B cell (primary cell): ENCODE measurements around the gene FAF1. TPM values are rescaled to one million over a fixed set of nuclear protein-coding genes. Genes with fewer than 3 reads are reported as not detected.
A peak's percentile ranks its signal among the peaks of the same experiment; 100 is the strongest.
"Not testable (repeated sequence)": the region's sequence is repeated elsewhere in the genome, so short reads cannot be mapped to it uniquely, and the experiment has no call there.

Experiments used
- ATAC-seq: fragments of 200-7000 bp; cut with Tn5 transposase; one replicate; pipeline ENCODE4 v1.10.0; 2021; ENCODE audit warnings: low read depth, mild to moderate bottlenecking, moderate number of reproducible peaks, moderate library complexity
- CTCF ChIA-PET: fragments of 350-600 bp; sonication (Branson Sonifier 250); formaldehyde crosslinking; loops from one replicate; lab custom pipeline; 2021; ENCODE audit warnings: antibody characterized with exemption, inconsistent platforms; lab: Charles Lee
- POLR2A ChIA-PET: fragments of 350-600 bp; sonication (Branson Sonifier 250); formaldehyde crosslinking; loops from one replicate; lab custom pipeline; 2021; ENCODE audit warnings: antibody characterized with exemption; lab: Charles Lee
- DNase-seq: peaks from one replicate; pipeline ENCODE4 v3.0.0; 2013
- H2AFZ ChIP-seq: 2 replicates; pipeline ENCODE4 v1.6.1; 2012; ENCODE audit warnings: mild to moderate bottlenecking, low read depth, low read length; ENCODE audit not compliant: insufficient read depth, poor library complexity, severe bottlenecking
- H3K27ac ChIP-seq, 2 donors: 1 replicate in 1 of 2; 2 replicates in 1 of 2; pipeline ENCODE4 v1.5.1; 2012 to 2013; ENCODE audit warnings: low read length in 2 of 2, mild to moderate bottlenecking in 2 of 2, moderate library complexity in 1 of 2
- H3K27me3 ChIP-seq, 4 experiments: fragments of 200-600 bp in 1 of 4; sonication (generic) in 1 of 4; replicated peaks in 1 of 4; 1 replicate in 2 of 4; 2 replicates in 2 of 4; pipeline versions ENCODE4 v1.6.1 to v1.7.0; 2013 to 2016; ENCODE audit warnings: low read length in 3 of 4, mild to moderate bottlenecking in 2 of 4, mixed read lengths in 1 of 4, moderate library complexity in 1 of 4; ENCODE audit not compliant: insufficient read depth in 4 of 4, control insufficient read depth in 3 of 4; ENCODE audit errors: control extremely low read depth in 1 of 4
- H3K36me3 ChIP-seq, 2 experiments: replicated peaks in 1 of 2; 1 replicate in 1 of 2; 2 replicates in 1 of 2; pipeline versions ENCODE4 v1.6.1 to v1.7.1; 2013; ENCODE audit warnings: low read length in 1 of 2; ENCODE audit not compliant: insufficient read depth in 2 of 2, control insufficient read depth in 1 of 2; ENCODE audit errors: control extremely low read depth in 1 of 2, extremely low read depth in 1 of 2
- H3K4me1 ChIP-seq, 2 donors: fragments of 200-600 bp in 1 of 2; sonication (generic) in 1 of 2; 1 replicate in 1 of 2; 2 replicates in 1 of 2; pipeline versions ENCODE4 v1.5.1 to v1.6.1; 2013 to 2017; ENCODE audit warnings: low read length in 2 of 2; ENCODE audit not compliant: control insufficient read depth in 2 of 2, insufficient read depth in 2 of 2
- H3K4me2 ChIP-seq: replicated peaks from 2 replicates; pipeline ENCODE3; 2012; ENCODE audit warnings: mild to moderate bottlenecking, low read depth, low read length; ENCODE audit not compliant: poor library complexity, severe bottlenecking
- H3K4me3 ChIP-seq, 5 experiments: fragments of 200-600 bp in 1 of 5; sonication (generic) in 1 of 5; 1 replicate in 3 of 5; 2 replicates in 2 of 5; pipeline versions ENCODE4 v1.5.1 to v1.7.0; 2011 to 2016; ENCODE audit warnings: low read length in 4 of 5, mild to moderate bottlenecking in 4 of 5, low read depth in 2 of 5, control low read depth in 1 of 5, moderate library complexity in 1 of 5; ENCODE audit not compliant: insufficient read depth in 1 of 5; ENCODE audit errors: control extremely low read depth in 1 of 5, extremely low read depth in 1 of 5
- H3K79me2 ChIP-seq: fragments of 200-600 bp; sonication (generic); one replicate; pipeline ENCODE4 v1.6.0; 2016; ENCODE audit warnings: low read length; ENCODE audit not compliant: control insufficient read depth, insufficient read depth
- H3K9ac ChIP-seq: fragments of 200-600 bp; sonication (generic); 2 replicates; pipeline ENCODE4 v1.6.1; 2017; ENCODE audit warnings: mild to moderate bottlenecking, low read length, moderate library complexity
- H3K9me3 ChIP-seq, 3 donors: one replicate each; pipeline versions ENCODE4 v1.6.1 to v1.7.1; 2013; ENCODE audit warnings: low read length in 2 of 3; ENCODE audit not compliant: control insufficient read depth in 2 of 3, insufficient read depth in 1 of 3; ENCODE audit errors: control extremely low read depth in 1 of 3
- H4K20me1 ChIP-seq: 2 replicates; pipeline ENCODE4 v1.6.0; 2012; ENCODE audit warnings: mild to moderate bottlenecking, low read length; ENCODE audit not compliant: insufficient read depth, control insufficient read depth, poor library complexity, severe bottlenecking
- H3K27ac Mint-ChIP-seq: one replicate; pipeline ENCODE4 v1.8.0; 2021; ENCODE audit warnings: mixed read lengths
- H3K27me3 Mint-ChIP-seq: one replicate; pipeline ENCODE4 v1.8.0; 2021; ENCODE audit warnings: mixed read lengths
- H3K4me1 Mint-ChIP-seq: one replicate; pipeline ENCODE4 v1.8.0; 2021; ENCODE audit warnings: mixed read lengths
- H3K4me3 Mint-ChIP-seq: one replicate; pipeline ENCODE4 v1.8.0; 2021; ENCODE audit warnings: mixed read lengths
- H3K9me3 Mint-ChIP-seq: one replicate; pipeline ENCODE4 v1.8.0; 2022; ENCODE audit warnings: mixed read lengths; ENCODE audit not compliant: insufficient read depth
- EZH2 ChIP-seq: IDR thresholded peaks from 2 replicates; pipeline ENCODE4 v1.6.1; 2012; ENCODE audit warnings: borderline replicate concordance, low read depth, mild to moderate bottlenecking, moderate library complexity, low read length; ENCODE audit not compliant: insufficient read depth, poor library complexity, severe bottlenecking
- WGBS: methylation state at CpG from one replicate; pipeline ENCODE4 v1.1.5; 2013; ENCODE audit warnings: missing lambda C conversion rate; ENCODE audit not compliant: insufficient coverage; 5-methylcytosine and 5-hydroxymethylcytosine counted together
- intact Hi-C: fragments of 100-400 bp; cut with micrococcal nuclease; formaldehyde crosslinking; loops from one replicate; pipeline ENCODE4 v1.10.0; 2022
- polyA plus RNA-seq: library from polyadenylated mRNA; depleted of rRNA; stranded (reverse); fragments of >200 nt; gene quantifications from 2 replicates; pipeline ENCODE4 v1.2.3, GENCODE V29; 2012
- total RNA-seq, 2 donors: library from RNA; stranded (reverse); fragments of 120-200 nt in 1 of 2; gene quantifications; 1 replicate in 1 of 2; 2 replicates in 1 of 2; pipeline versions ENCODE4 v1.2.3 to v1.2.4, GENCODE V29; 2013 to 2022
- TF ChIP-seq, protein P1 (sequence below): fragments of 200-600 bp; IDR thresholded peaks from one replicate; pipeline ENCODE4 v1.8.0; 2022; ENCODE audit warnings: antibody characterized with exemption, mild to moderate bottlenecking

FAF1 gene
- total and polyA plus RNA-seq, 2 donors (not counting 1 experiment from before 2014, with no cell fraction given) = 10.1 to 58.4 TPM

DNA sequence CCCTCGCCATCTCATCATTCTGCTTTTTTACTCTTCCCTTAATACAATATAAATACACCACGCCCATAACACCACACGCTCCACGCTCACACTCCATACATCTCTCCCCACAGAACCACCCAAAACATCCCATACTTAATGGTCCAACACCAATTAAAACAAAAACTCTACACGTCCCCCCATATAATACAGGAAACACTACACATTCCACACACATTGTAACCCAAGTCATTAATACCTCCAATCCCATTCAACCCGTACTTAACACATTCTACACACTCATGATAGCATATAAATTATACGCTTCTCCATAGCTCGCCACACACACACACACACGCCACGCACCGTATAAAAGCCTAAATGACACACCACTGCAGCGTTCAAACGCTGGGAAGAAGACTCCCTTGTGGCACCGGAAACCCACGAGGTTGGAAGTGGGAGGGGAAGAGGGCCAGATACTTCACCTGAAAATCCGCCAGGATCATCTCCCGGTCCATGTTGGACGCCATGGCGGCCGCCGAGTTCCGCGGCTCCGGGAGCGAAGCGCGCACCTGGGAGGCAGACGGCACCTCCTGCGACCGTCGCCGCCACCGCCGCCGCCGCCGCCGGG, 659 bp downstream of the FAF1 start:
- POLR2A ChIA-PET = interaction anchor here (0.5 kb wide), 1 partner anchor 18 kb away, joined by 3 read pairs; no protein-coding TSS in a partner anchor
- Histone ChIP-seq H3K79me2 (peaks cover 32% of the 10 kb centered on the region), H4K20me1 (no peaks in the 10 kb centered on the region), H3K4me1 (peaks cover 18 to 20% of the 10 kb centered on the region in 2 donors), H3K9ac (peak overlapping the region; percentile 83), H3K4me2 (peak overlapping the region; percentile 96), H3K27ac (peak overlapping the region in 1 of 2 donors; percentile 76), H3K27me3 (no peaks in the 10 kb centered on the region), H2AFZ (peak overlapping the region; percentile 93), H3K9me3 (no peaks in the 10 kb centered on the region), H3K36me3 (no peaks in the 10 kb centered on the region), H3K4me3 (peak overlapping the region; percentile 69 to 94 (median 78))
- Mint-ChIP-seq H3K4me1 (peaks cover 26% of the 10 kb centered on the region), H3K27me3 (no peaks in the 10 kb centered on the region), H3K4me3 (peak overlapping the region; percentile 88), H3K27ac (peak overlapping the region; percentile 81), H3K9me3 (no peaks in the 10 kb centered on the region)
- intact Hi-C loops = no loop called here
- DNase-seq (no peak), ATAC-seq (peak; percentile 4)
- no peak for TF ChIP-seq EZH2
- TF ChIP-seq, protein P1, sequence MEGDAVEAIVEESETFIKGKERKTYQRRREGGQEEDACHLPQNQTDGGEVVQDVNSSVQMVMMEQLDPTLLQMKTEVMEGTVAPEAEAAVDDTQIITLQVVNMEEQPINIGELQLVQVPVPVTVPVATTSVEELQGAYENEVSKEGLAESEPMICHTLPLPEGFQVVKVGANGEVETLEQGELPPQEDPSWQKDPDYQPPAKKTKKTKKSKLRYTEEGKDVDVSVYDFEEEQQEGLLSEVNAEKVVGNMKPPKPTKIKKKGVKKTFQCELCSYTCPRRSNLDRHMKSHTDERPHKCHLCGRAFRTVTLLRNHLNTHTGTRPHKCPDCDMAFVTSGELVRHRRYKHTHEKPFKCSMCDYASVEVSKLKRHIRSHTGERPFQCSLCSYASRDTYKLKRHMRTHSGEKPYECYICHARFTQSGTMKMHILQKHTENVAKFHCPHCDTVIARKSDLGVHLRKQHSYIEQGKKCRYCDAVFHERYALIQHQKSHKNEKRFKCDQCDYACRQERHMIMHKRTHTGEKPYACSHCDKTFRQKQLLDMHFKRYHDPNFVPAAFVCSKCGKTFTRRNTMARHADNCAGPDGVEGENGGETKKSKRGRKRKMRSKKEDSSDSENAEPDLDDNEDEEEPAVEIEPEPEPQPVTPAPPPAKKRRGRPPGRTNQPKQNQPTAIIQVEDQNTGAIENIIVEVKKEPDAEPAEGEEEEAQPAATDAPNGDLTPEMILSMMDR = no peak
- CTCF ChIA-PET = interaction anchor here (1.1 to 2.9 kb wide), 5 partner anchors 8 to 230 kb away, joined by 3 to 17 read pairs (median 3); no protein-coding TSS in a partner anchor
- WGBS = under 1% methylated on average over 32 of the region's 38 CpGs

DNA sequence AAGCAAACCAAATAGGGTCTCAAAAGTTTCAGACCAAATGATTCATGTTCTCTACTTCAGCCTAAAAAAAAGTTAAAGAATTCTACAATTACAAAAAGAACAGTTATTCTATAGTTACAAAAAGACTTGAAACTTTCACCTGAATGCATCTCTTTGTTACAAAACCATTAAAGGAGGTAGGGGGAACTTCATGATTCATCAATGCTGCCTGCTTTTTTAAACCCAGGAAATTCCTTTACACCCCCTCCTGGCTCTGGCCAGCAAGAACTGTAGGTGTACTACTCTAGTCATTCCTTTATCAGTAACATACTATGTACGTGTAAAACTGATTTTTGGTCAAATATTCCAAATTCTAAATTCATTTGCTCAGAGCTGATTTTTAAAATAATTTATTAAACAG, 5.0 kb downstream of the FAF1 start:
- intact Hi-C loops = no loop called here
- POLR2A ChIA-PET = no interaction called here
- no CpG with 5 or more reads among the region's 1 CpG for WGBS
- Histone ChIP-seq H3K9ac (no peak overlapping the region), H3K4me3 (no peak overlapping the region), H3K79me2 (peaks cover 64% of the 10 kb centered on the region), H4K20me1 (peaks cover 17% of the 10 kb centered on the region), H3K9me3 (no peaks in the 10 kb centered on the region), H3K27ac (no peak overlapping the region), H3K36me3 (no peaks in the 10 kb centered on the region), H3K27me3 (no peaks in the 10 kb centered on the region), H2AFZ (no peak overlapping the region), H3K4me1 (peaks cover 13 to 15% of the 10 kb centered on the region in 2 donors), H3K4me2 (no peak overlapping the region)
- ATAC-seq = no peak
- no peak for DNase-seq
- peaks cover 25% of the 10 kb centered on the region for H3K4me1 Mint-ChIP-seq
- H3K9me3 Mint-ChIP-seq = no peaks in the 10 kb centered on the region
- CTCF ChIA-PET = interaction anchor here (1.8 kb wide), 1 partner anchor 26 kb away, joined by 6 read pairs; no protein-coding TSS in a partner anchor
- no peak overlapping the region for H3K4me3 Mint-ChIP-seq
- no peak for TF ChIP-seq EZH2
- TF ChIP-seq, protein P1 = no peak
- no peaks in the 10 kb centered on the region for H3K27me3 Mint-ChIP-seq
- no peak overlapping the region for H3K27ac Mint-ChIP-seq

DNA sequence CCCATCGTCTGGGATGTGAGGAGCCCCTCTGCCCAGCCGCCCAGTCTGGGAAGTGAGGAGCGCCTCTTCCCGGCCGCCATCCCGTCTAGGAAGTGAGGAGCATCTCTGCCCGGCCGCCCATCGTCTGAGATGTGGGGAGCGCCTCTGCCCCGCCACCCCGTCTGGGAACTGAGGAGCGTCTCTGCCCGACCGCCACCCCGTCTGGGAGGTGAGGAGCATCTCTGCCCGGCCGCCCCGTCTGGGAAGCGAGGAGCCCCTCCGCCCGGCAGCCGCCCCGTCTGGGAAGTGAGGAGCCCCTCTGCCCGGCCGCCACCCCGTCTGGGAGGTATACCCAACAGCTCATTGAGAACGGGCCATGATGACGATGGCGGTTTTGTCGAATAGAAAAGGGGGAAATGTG, 7.5 kb downstream of the FAF1 start:
- H3K4me3 ChIP-seq, H3K9ac ChIP-seq, H3K4me1 ChIP-seq, POLR2A ChIA-PET, H3K4me2 ChIP-seq, H3K27me3 ChIP-seq, H3K9me3 Mint-ChIP-seq, H3K36me3 ChIP-seq, H3K4me3 Mint-ChIP-seq, intact Hi-C loops, H2AFZ ChIP-seq, H3K9me3 ChIP-seq, ATAC-seq, CTCF ChIA-PET, H3K27me3 Mint-ChIP-seq, H3K27ac Mint-ChIP-seq, H3K27ac ChIP-seq, DNase-seq: not testable (repeated sequence)
- Histone ChIP-seq H4K20me1 (peaks cover 35% of the 10 kb centered on the region), H3K79me2 (peaks cover 74% of the 10 kb centered on the region)
- 88% methylated on average over 17 of the region's 31 CpGs for WGBS
- peaks cover 31% of the 10 kb centered on the region for H3K4me1 Mint-ChIP-seq
